GM12892 (cell line): ENCODE measurements around the gene C16orf86.

Experiments used
- POLR2A ChIP-seq: IDR thresholded peaks from 2 replicates; pipeline ENCODE4 v1.6.1; 2011; ENCODE audit warnings: low read depth, low read length, control low read depth
- TAF1 ChIP-seq: IDR thresholded peaks from 2 replicates; pipeline ENCODE4 v1.6.1; 2011; ENCODE audit warnings: low read depth, mild to moderate bottlenecking, control low read depth, low read length, borderline replicate concordance

DNA sequence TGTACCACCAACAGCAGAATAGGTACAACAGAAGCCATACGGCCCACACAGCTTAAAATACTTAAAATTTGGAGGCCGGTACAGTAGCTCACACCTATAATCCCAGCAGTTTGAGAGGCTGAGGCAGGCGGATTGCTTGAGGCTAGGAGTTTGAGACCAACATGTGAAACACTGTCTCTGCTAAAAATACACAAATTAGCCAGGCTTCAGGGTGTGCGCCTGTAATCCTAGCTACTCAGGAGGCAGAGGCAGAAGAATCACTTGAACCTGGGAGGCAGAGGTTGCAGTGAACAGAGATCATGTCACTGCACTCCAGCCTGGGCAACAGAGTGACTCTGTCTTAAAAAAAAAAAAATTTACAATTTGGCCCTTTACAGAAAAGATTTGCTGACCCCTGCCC is 35.5 kb downstream of the C16orf86 start:
- TF ChIP-seq POLR2A (no peak), TAF1 (no peak)
